HepG2 (cell line): ENCODE results near the gene GPHN. TPM values are rescaled to one million over a fixed set of nuclear protein-coding genes. Genes with fewer than 3 reads are reported as not detected.

ENCODE experiments used
- ATAC-seq: fragments of 200-7000 bp; cut with Tn5 transposase; 3 replicates; pipeline ENCODE4 v1.9.1; 2020; ENCODE audit warnings: mild to moderate bottlenecking, moderate library complexity
- BruUV-seq: library from RNA; stranded (reverse); fragments of 400-500 nt; replicated peaks from 2 replicates; lab custom pipeline; 2021; lab: Mats Ljungman, UMichigan
- CTCF ChIA-PET: fragments of 300-600 bp; formaldehyde crosslinking; extraction: SDS; loops from one replicate; lab custom pipeline; 2021; ENCODE audit warnings: low total read pairs, inconsistent platforms, low intra/inter-chr PET ratio; lab: Yijun Ruan, JAX
- POLR2A ChIA-PET: fragments of 350-600 bp; sonication (Branson Sonifier 250); formaldehyde crosslinking; loops from one replicate; lab custom pipeline; 2020; ENCODE audit warnings: antibody characterized with exemption, inconsistent platforms; lab: Yijun Ruan, JAX
- DNase-seq: peaks from one replicate; pipeline ENCODE4 v3.0.0-alpha.2; 2015; ENCODE audit warnings: low spot score
- FAIRE-seq: peaks from 3 replicates; lab custom pipeline; 2011; peaks lifted over from hg19 to GRCh38; lab: Jason Lieb, UNC
- H2AFZ ChIP-seq: one replicate; pipeline ENCODE4 v1.6.1; 2011; ENCODE audit warnings: low read length, inconsistent platforms
- H3K27ac ChIP-seq: fragments of 300-600 bp; 3 replicates; pipeline ENCODE4 v1.8.0; 2011; ENCODE audit warnings: mixed run types, mild to moderate bottlenecking, mixed read lengths, low read length, inconsistent platforms; ENCODE audit not compliant: insufficient read depth; ENCODE audit errors: extremely low read length
- H3K27me3 ChIP-seq, 2 experiments: fragments of 200-600 bp in 1 of 2; 2 replicates in 1 of 2; 3 replicates in 1 of 2; pipeline versions ENCODE4 v1.6.0 to v1.8.0; 2011; ENCODE audit warnings: low read length in 2 of 2, mild to moderate bottlenecking in 2 of 2, moderate library complexity in 2 of 2, inconsistent platforms in 1 of 2; ENCODE audit not compliant: insufficient read depth in 2 of 2, control insufficient read depth in 1 of 2
- H3K36me3 ChIP-seq, 2 experiments: fragments of 200-600 bp in 1 of 2; replicated peaks in 1 of 2; 2 replicates in 1 of 2; 3 replicates in 1 of 2; pipeline versions ENCODE4 v1.5.1 to v1.8.0; 2011; ENCODE audit warnings: low read length in 2 of 2, inconsistent platforms in 1 of 2; ENCODE audit not compliant: insufficient read depth in 2 of 2, control insufficient read depth in 1 of 2
- H3K4me1 ChIP-seq: 2 replicates; pipeline ENCODE4 v1.5.1; 2012; ENCODE audit warnings: low read length, inconsistent platforms; ENCODE audit not compliant: insufficient read depth
- H3K4me2 ChIP-seq: 2 replicates; pipeline ENCODE4 v1.6.0; 2011; ENCODE audit warnings: low read depth, low read length, inconsistent platforms
- H3K4me3 ChIP-seq, 3 experiments: fragments of 200-600 bp in 1 of 3; sonication (generic), shearing (Covaris generic) in 1 of 3; replicated peaks in 1 of 3; 2 replicates each; pipeline ENCODE4 v1.5.1; 2011 to 2016; ENCODE audit warnings: low read length in 3 of 3, inconsistent platforms in 2 of 3, low read depth in 2 of 3, mild to moderate bottlenecking in 2 of 3, control low read depth in 1 of 3, mixed read lengths in 1 of 3; ENCODE audit not compliant: insufficient read depth in 1 of 3
- H3K79me2 ChIP-seq: one replicate; pipeline ENCODE4 v1.6.1; 2011; ENCODE audit warnings: low read length, inconsistent platforms; ENCODE audit not compliant: insufficient read depth
- H3K9ac ChIP-seq: 2 replicates; pipeline ENCODE4 v1.6.0; 2011; ENCODE audit warnings: mild to moderate bottlenecking, low read depth, low read length, inconsistent platforms; ENCODE audit not compliant: insufficient read depth
- H3K9me3 ChIP-seq: 2 replicates; pipeline ENCODE4 v1.5.1; 2012; ENCODE audit warnings: mild to moderate bottlenecking, low read length
- H4K20me1 ChIP-seq: 2 replicates; pipeline ENCODE4 v1.6.0; 2011; ENCODE audit warnings: inconsistent platforms, mild to moderate bottlenecking, low read length, moderate library complexity; ENCODE audit not compliant: insufficient read depth
- BRF2 ChIP-seq: sonication (generic); formaldehyde crosslinking; IDR thresholded peaks from 2 replicates; pipeline ENCODE4 v1.8.1; 2022; ENCODE audit warnings: mild to moderate bottlenecking, missing genetic modification reagents
- CHD2 ChIP-seq: IDR thresholded peaks from 2 replicates; pipeline ENCODE4 v1.6.1; 2011; ENCODE audit warnings: low read depth, low read length, improper control_type of control experiment
- HCFC1 ChIP-seq: fragments of 150-350 bp; IDR thresholded peaks from 2 replicates; pipeline ENCODE4 v1.6.1; 2014; ENCODE audit warnings: low read depth, low read length
- PHF21A ChIP-seq: sonication (generic); formaldehyde crosslinking; IDR thresholded peaks from 2 replicates; pipeline ENCODE4 v1.5.0; 2020; ENCODE audit warnings: mild to moderate bottlenecking, missing genetic modification reagents
- TCF7 ChIP-seq: sonication (generic); IDR thresholded peaks from 2 replicates; pipeline ENCODE4 v1.6.1; 2016; ENCODE audit warnings: antibody characterized with exemption, low read depth
- ZNF660 ChIP-seq: sonication (generic); formaldehyde crosslinking; IDR thresholded peaks from 2 replicates; pipeline ENCODE4 v1.5.1; 2020; ENCODE audit warnings: mild to moderate bottlenecking, low read depth, missing genetic modification reagents, borderline replicate concordance
- ZNF770 ChIP-seq: sonication (generic); formaldehyde crosslinking; IDR thresholded peaks from 2 replicates; pipeline ENCODE4 v1.5.0; 2020; ENCODE audit warnings: mild to moderate bottlenecking, missing genetic modification reagents
- in situ Hi-C: cut with HindIII; loops from 2 replicates; pipeline ENCODE4 v1.10.0; 2017; ENCODE audit warnings: low pct_unique_long_range_greater_than_20kb; ENCODE audit not compliant: extremely low pct_ligation_motif_present
- intact Hi-C: fragments of 100-400 bp; cut with micrococcal nuclease; formaldehyde crosslinking; loops from one replicate; pipeline ENCODE4 v1.10.0; 2022; ENCODE audit not compliant: unreplicated experiment
- polyA plus RNA-seq, 8 experiments: library from polyadenylated mRNA; depleted of rRNA in 3 of 8; stranded (reverse) in 7 of 8; unstranded in 1 of 8; fragments of >200 nt; fragmentation: Illumina TruSeq in 4 of 8; extraction: Trizol in 4 of 8; gene quantifications; 2 replicates each; pipeline versions ENCODE4 v1.2.1 to v1.2.3, GENCODE V29; 2011 to 2016; ENCODE audit warnings: low read depth in 4 of 8, missing spikeins in 1 of 8, mixed read lengths in 1 of 8; ENCODE audit not compliant: insufficient read depth in 1 of 8
- total RNA-seq, 5 experiments: library from RNA; depleted of rRNA; stranded (reverse); fragments of >200 nt; fragmentation: Illumina TruSeq; extraction: Trizol; gene quantifications; 2 replicates each; pipeline ENCODE4 v1.2.3, GENCODE V29; 2016; ENCODE audit warnings: low read depth in 1 of 5

Gene GPHN
- total and polyA plus RNA-seq, 2 of the 13 experiments (the other 11 are each of a cell fraction or from before 2014, with no cell fraction given) = 12.7 to 19.2 TPM

GRCh38 chr14:66972469-66972868 lies 464.5 kb downstream of the GPHN start (continued):
- TF ChIP-seq ZNF770 (CRISPR knock-in tag) = no peak

GRCh38 chr14:66974397-66975025 lies 466.6 kb downstream of the GPHN start:
- no peak for TF ChIP-seq TCF7
- TF ChIP-seq PHF21A (CRISPR knock-in tag) = no peak
- TF ChIP-seq CHD2 = no peak
- TF ChIP-seq ZNF660 = no peak
- no peak for TF ChIP-seq HCFC1
- TF ChIP-seq BRF2 (CRISPR knock-in tag) = no peak
- BruUV-seq = no TSS peak
- FAIRE-seq (no peak), ATAC-seq (no peak), DNase-seq (no peak)
- in situ Hi-C loops = no loop called here
- POLR2A ChIA-PET = no interaction called here
- Histone ChIP-seq H3K4me3 (no peak overlapping the region), H3K9me3 (no peaks in the 10 kb centered on the region), H2AFZ (no peak overlapping the region), H3K36me3 (peaks cover 0 to 8% of the 10 kb centered on the region in 2 experiments; a peak in 2 of 5 replicates), H3K79me2 (no peaks in the 10 kb centered on the region), H3K4me2 (no peak overlapping the region), H4K20me1 (no peaks in the 10 kb centered on the region), H3K27me3 (no peaks in the 10 kb centered on the region), H3K4me1 (no peaks in the 10 kb centered on the region), H3K27ac (no peak overlapping the region), H3K9ac (no peak overlapping the region)
- CTCF ChIA-PET = no interaction called here
- intact Hi-C loops = no loop called here
